Gastrocnemius medialis (tissue), 4 donors: Measurements from ENCODE around the gene FIG4.

Source experiments
- CTCF ChIP-seq, 5 experiments: fragments of 450-650 bp in 3 of 5; fragments of 200-600 bp in 2 of 5; sonication (generic) in 2 of 5; IDR thresholded peaks in 4 of 5; conservative IDR thresholded peaks in 1 of 5; 1 replicate in 4 of 5; 2 replicates in 1 of 5; pipeline ENCODE4 v1.5.1; 2016 to 2019; ENCODE audit warnings: antibody characterized with exemption in 5 of 5, mild to moderate bottlenecking in 3 of 5, moderate library complexity in 3 of 5
- POLR2A ChIP-seq, 2 donors: fragments of 450-650 bp; IDR thresholded peaks; one replicate each; pipeline ENCODE4 v1.6.1; 2017; ENCODE audit warnings: antibody characterized with exemption in 2 of 2, mild to moderate bottlenecking in 2 of 2, moderate library complexity in 2 of 2

DNA sequence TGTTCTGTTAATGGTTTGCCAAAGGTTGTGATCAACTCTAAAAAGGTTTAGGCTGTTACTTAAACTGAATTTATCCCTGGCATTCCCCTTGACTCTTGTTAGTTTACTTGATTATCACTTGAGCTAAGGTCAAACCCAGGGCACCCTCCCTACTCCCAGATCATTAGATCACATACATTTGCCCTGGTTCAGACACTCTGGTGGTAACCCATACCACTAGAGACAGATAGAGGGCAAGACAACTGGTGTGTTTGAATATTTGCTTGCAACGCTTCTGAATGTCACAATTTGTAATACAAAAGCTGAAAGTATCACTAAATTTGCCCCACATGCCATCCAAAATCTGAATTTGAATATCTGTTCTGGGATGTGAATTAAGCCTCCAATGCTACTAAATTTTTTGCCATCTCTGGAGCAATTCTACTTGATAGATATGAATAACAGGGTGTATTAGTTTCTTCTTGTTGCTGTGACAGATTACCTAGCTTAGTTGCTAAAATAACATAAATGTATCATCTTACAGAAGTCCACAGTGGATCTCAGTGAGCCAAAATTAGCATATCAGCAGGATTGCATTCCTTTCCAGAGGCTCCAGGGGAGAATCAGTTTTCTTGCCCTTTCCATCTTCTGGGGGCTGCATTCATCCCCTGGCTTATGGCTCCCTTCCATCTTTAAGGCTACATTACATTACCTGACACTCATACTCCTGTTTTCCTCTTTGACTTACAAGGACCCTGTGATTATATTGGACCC lies 45.4 kb downstream of the FIG4 start:
- TF ChIP-seq CTCF (IDR thresholded peaks at IDR 0.05 in 4 of 5, conservative IDR thresholded peaks at IDR 0.05 in 1 of 5) (no peak), POLR2A (IDR thresholded peaks at IDR 0.05) (no peak)
